ENCODE results near the gene TSPAN14. TPM values are rescaled to one million over a fixed set of nuclear protein-coding genes. Genes with fewer than 3 reads are reported as not detected.
"Not testable (repeated sequence)": the region's sequence is repeated elsewhere in the genome, so short reads cannot be mapped to it uniquely, and the experiment has no call there.

Gene TSPAN14
- total and polyA plus RNA-seq, 2 of the 8 experiments (the other 6 are each of a cell fraction or from before 2014, with no cell fraction given), result 47.4 to 57.8 TPM

DNA sequence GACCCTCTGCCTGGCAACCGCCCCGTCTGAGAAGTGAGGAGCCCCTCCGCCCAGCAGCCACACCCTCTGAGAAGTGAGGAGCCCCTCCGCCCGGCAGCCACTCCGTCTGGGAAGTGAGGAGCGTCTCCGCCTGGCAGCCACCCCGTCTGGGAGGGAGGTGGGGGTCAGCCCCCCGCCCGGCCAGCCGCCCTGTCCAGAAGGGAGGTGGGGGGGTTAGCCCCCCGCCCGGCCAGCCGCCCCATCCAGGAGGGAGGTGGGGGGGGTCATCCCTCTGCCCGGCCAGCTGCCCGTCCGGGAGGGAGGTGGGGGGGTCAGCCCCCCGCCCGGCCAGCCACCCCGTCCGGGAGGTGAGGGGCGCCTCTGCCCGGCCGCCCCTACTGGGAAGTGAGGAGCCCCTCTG lies 79.9 kb downstream of the TSPAN14 start:
- H2BK120ac ChIP-seq (replicated peaks; ENCODE audit: low read depth, low read length); H2BK5ac ChIP-seq (ENCODE audit: low read depth, low read length); H3K27me3 ChIP-seq (replicated peaks in 1 of 4; ENCODE audit: control insufficient read depth in 3 of 4, extremely low read depth in 1 of 4, insufficient read depth in 3 of 4, low read length in 3 of 4); H3K36me3 ChIP-seq (ENCODE audit: control insufficient read depth in 2 of 4, insufficient read depth in 4 of 4, low read length in 3 of 4); H3K14ac ChIP-seq (ENCODE audit: insufficient read length); CTCF ChIA-PET (ENCODE audit: partially characterized antibody); H4K8ac ChIP-seq (ENCODE audit: extremely low read depth, insufficient read depth, low read length); H2BK15ac ChIP-seq (ENCODE audit: low read length); H2BK20ac ChIP-seq (ENCODE audit: low read length); H3K4me1 ChIP-seq (replicated peaks in 1 of 4; ENCODE audit: control insufficient read depth in 3 of 4, insufficient read depth in 4 of 4, low read length in 3 of 4); H3K4me2 ChIP-seq (ENCODE audit: insufficient read depth in 1 of 2, low read depth in 2 of 2, low read length in 2 of 2); H2AK5ac ChIP-seq (ENCODE audit: low read depth, low read length); H3K4ac ChIP-seq (replicated peaks; ENCODE audit: insufficient read length, low read depth, low read length); H3K9ac ChIP-seq (replicated peaks in 1 of 4; ENCODE audit: extremely low read depth in 1 of 4, low read depth in 3 of 4, low read length in 3 of 4); DNase-seq (ENCODE audit: low read depth in 1 of 2, low spot score in 2 of 2); H3K56ac ChIP-seq (replicated peaks; ENCODE audit: insufficient read length, low read depth, low read length); H4K20me1 ChIP-seq (replicated peaks in 1 of 2; ENCODE audit: control insufficient read depth in 1 of 2, insufficient read depth in 2 of 2, low read length in 2 of 2); POLR2A ChIA-PET (ENCODE audit: partially characterized antibody); H3K79me2 ChIP-seq (ENCODE audit: control insufficient read depth in 1 of 2, insufficient read depth in 2 of 2, low read length in 2 of 2); H2AFZ ChIP-seq (ENCODE audit: low read length); H4K91ac ChIP-seq (replicated peaks; ENCODE audit: insufficient read length, low read length); H3K18ac ChIP-seq (ENCODE audit: extremely low read depth, low read length); H3K27ac ChIP-seq (ENCODE audit: low read depth, low read length); H3K4me3 ChIP-seq (ENCODE audit: extremely low read depth in 1 of 4, insufficient read depth in 2 of 4, low read depth in 3 of 4, low read length in 4 of 4); H4K5ac ChIP-seq (ENCODE audit: insufficient read length, low read depth, low read length); FAIRE-seq; H3K79me1 ChIP-seq (ENCODE audit: low read depth, low read length); H2BK12ac ChIP-seq (ENCODE audit: low read depth, low read length); H3K23ac ChIP-seq (ENCODE audit: insufficient read length); H3K23me2 ChIP-seq (ENCODE audit: low read depth, low read length): not testable (repeated sequence)
- no CpG with 5 or more reads among the region's 25 CpGs for WGBS, 2 experiments (ENCODE audit: extremely low coverage in 1 of 2, insufficient coverage in 1 of 2, insufficient read length in 1 of 2, insufficient replicate concordance in 2 of 2, low coverage in 1 of 2, low lambda C conversion rate in 2 of 2, missing lambda C conversion rate in 1 of 2)
- H3K9me3 ChIP-seq (ENCODE audit: insufficient read depth in 2 of 2, low read depth in 1 of 2, low read length in 1 of 2), result peaks cover 0 to 11% of the 10 kb centered on the region in 2 experiments; a peak in 2 of 4 replicates

DNA sequence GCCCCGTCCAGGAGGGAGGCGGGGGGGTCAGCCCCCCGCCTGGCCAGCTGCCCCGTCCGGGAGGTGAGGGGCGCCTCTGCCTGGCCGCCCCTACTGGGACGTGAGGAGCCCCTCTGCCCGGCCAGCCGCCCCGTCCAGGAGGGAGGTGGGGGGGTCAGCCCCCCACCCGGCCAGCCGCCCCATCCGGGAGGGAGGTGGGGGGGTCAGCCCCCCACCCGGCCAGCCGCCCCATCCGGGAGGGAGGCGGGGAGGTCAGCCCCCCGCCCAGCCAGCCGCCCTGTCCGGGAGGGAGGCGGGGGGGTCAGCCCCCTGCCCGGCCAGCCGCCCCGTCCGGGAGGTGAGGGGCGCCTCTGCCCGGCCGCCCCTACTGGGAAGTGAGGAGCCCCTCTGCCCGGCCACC lies 80.5 kb downstream of the TSPAN14 start:
- H3K56ac ChIP-seq (replicated peaks; ENCODE audit: insufficient read length, low read depth, low read length); H4K20me1 ChIP-seq (replicated peaks in 1 of 2; ENCODE audit: control insufficient read depth in 1 of 2, insufficient read depth in 2 of 2, low read length in 2 of 2); H4K5ac ChIP-seq (ENCODE audit: insufficient read length, low read depth, low read length); H3K4me2 ChIP-seq (ENCODE audit: insufficient read depth in 1 of 2, low read depth in 2 of 2, low read length in 2 of 2); H2BK20ac ChIP-seq (ENCODE audit: low read length); H2BK5ac ChIP-seq (ENCODE audit: low read depth, low read length); DNase-seq (ENCODE audit: low read depth in 1 of 2, low spot score in 2 of 2); H3K27me3 ChIP-seq (replicated peaks in 1 of 4; ENCODE audit: control insufficient read depth in 3 of 4, extremely low read depth in 1 of 4, insufficient read depth in 3 of 4, low read length in 3 of 4); H3K36me3 ChIP-seq (ENCODE audit: control insufficient read depth in 2 of 4, insufficient read depth in 4 of 4, low read length in 3 of 4); H2BK15ac ChIP-seq (ENCODE audit: low read length); H3K18ac ChIP-seq (ENCODE audit: extremely low read depth, low read length); CTCF ChIA-PET (ENCODE audit: partially characterized antibody); H3K14ac ChIP-seq (ENCODE audit: insufficient read length); H4K91ac ChIP-seq (replicated peaks; ENCODE audit: insufficient read length, low read length); H2AFZ ChIP-seq (ENCODE audit: low read length); H3K23me2 ChIP-seq (ENCODE audit: low read depth, low read length); H3K23ac ChIP-seq (ENCODE audit: insufficient read length); H3K9ac ChIP-seq (replicated peaks in 1 of 4; ENCODE audit: extremely low read depth in 1 of 4, low read depth in 3 of 4, low read length in 3 of 4); H2BK120ac ChIP-seq (replicated peaks; ENCODE audit: low read depth, low read length); H3K4me1 ChIP-seq (replicated peaks in 1 of 4; ENCODE audit: control insufficient read depth in 3 of 4, insufficient read depth in 4 of 4, low read length in 3 of 4); POLR2A ChIA-PET (ENCODE audit: partially characterized antibody); H3K79me1 ChIP-seq (ENCODE audit: low read depth, low read length); H3K4ac ChIP-seq (replicated peaks; ENCODE audit: insufficient read length, low read depth, low read length); H2BK12ac ChIP-seq (ENCODE audit: low read depth, low read length); FAIRE-seq; H3K27ac ChIP-seq (ENCODE audit: low read depth, low read length); H3K79me2 ChIP-seq (ENCODE audit: control insufficient read depth in 1 of 2, insufficient read depth in 2 of 2, low read length in 2 of 2); H3K4me3 ChIP-seq (ENCODE audit: extremely low read depth in 1 of 4, insufficient read depth in 2 of 4, low read depth in 3 of 4, low read length in 4 of 4); H2AK5ac ChIP-seq (ENCODE audit: low read depth, low read length); H4K8ac ChIP-seq (ENCODE audit: extremely low read depth, insufficient read depth, low read length): not testable (repeated sequence)
- WGBS, 2 experiments (ENCODE audit: extremely low coverage in 1 of 2, insufficient coverage in 1 of 2, insufficient read length in 1 of 2, insufficient replicate concordance in 2 of 2, low coverage in 1 of 2, low lambda C conversion rate in 2 of 2, missing lambda C conversion rate in 1 of 2), result no CpG with 5 or more reads among the region's 30 CpGs
- H3K9me3 ChIP-seq (ENCODE audit: insufficient read depth in 2 of 2, low read depth in 1 of 2, low read length in 1 of 2), result peaks cover 0 to 11% of the 10 kb centered on the region in 2 experiments; a peak in 2 of 4 replicates
